GM19035 (cell line): ENCODE measurements around the gene RBMS3.
"Not testable (repeated sequence)": the region's sequence is repeated elsewhere in the genome, so short reads cannot be mapped to it uniquely, and the experiment has no call there.

ENCODE experiments used
- ATAC-seq: cut with Tn5 transposase; IDR thresholded peaks from one replicate; pipeline ENCODE4 v1.9.1; 2021; ENCODE audit not compliant: unreplicated experiment

Gene RBMS3

DNA sequence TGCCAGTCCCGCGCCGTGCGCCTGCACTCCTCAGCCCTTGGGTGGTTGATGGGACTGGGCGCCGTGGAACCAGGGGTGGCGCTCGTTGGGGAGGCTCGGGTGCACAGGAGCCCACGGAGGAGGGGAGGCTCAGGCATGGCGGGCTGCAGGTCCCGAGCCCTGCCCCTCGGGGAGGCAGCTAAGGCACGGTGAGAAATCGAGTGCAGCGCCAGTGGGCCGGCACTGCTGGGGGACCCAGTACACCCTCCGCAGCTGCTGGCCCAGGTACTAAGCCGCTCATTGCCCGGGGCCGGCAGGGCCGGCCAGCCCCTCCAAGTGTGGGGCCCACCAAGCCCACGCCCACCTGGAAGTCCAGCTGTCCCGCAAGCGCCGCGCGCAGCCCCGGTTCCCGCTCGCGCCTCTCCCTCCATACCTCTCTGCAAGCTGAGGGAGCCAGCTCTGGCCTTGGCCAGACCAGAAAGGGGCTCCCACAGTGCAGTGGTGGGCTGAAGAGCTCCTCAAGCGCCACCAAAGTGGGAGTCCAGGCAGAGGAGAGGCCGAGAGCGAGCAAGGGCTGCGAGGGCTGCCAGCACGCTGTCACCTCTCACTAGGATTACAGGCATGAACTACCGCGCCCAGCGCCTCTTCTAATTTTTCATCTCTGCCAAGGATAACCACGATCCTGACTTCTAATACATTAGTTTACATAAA is 192.8 kb downstream of the RBMS3 start:
- ATAC-seq: not testable (repeated sequence)

DNA sequence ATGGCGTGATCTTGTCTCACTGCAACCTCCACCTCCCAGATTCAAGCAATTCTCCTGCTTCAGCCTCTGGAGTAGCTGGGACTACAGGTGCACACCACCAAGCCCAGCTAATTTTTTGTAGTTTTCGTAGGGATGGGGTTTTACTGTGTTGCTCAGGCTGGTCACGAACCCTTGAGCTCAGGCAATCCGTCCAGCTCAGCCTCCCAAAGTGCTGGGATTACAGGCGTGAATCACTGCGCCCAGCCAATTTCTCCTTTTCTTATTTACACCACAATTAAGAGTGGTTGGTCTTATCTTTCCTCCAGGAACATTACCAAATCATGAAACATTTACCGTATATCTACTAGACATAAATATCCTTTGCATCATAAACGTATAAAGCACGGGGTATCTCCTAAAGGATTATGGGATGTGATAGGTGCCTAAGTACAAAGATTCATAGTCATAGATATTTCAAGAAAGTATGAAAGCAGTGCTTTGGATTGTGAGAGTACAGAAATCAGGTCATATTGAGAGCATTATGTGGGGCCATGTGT is 194.5 kb downstream of the RBMS3 start:
- ATAC-seq: no peak

DNA sequence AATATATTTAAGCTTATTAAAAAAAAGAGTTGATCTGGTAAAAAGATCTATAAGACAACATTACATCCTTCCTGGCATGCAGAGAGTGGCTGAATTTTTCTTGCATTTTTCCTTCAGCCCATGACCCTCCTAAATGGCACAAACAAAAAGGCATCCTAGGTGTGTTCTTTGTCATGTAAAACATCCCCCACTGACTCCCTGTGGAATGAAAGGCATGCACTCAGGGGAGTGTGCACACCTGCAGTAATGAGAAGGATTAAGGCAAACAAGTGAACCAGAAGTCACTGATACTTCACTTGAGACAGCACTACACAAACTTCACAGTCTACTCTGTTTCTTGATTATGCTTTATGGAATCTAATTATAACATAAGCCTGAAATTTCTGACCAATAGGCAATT is 195.0 kb downstream of the RBMS3 start:
- ATAC-seq: no peak

DNA sequence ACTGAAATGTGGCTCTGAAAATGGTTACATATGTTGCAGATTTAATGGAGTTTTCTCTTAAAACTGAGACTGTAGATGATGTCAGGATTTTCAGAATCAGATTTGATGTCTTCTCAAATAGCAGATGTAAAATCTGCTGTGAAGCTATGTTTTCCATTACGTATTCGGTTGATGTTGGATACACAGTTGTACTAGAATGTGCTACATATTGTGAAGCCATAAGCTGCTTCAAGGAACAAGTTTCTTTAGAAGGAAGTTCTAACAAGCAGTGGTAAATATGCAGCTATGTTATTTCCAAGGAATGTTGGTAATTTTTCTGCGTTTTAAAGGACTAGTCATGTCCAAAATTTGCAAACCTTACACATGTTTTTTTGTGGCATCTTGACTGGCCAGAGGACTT is 197.7 kb downstream of the RBMS3 start:
- ATAC-seq: no peak

DNA sequence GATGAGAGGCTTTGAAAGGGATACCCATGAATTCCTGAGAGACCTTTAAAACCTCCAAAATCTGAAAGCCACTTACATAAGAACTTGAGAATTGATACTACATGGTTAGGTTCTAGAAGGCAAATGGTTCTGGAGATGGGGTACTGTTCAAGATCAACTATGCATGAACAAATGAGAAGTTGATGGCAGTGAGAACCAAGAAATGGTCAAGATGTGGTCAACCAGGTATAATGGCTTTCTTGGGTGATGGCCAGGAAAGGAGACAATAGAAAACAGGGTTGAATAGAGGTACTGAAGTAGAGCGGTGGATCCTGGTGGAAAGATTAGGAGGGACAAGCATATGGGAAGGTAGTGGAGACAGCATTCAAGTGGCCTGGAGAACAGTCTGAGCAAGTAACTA is 200.4 kb downstream of the RBMS3 start:
- ATAC-seq: no peak

DNA sequence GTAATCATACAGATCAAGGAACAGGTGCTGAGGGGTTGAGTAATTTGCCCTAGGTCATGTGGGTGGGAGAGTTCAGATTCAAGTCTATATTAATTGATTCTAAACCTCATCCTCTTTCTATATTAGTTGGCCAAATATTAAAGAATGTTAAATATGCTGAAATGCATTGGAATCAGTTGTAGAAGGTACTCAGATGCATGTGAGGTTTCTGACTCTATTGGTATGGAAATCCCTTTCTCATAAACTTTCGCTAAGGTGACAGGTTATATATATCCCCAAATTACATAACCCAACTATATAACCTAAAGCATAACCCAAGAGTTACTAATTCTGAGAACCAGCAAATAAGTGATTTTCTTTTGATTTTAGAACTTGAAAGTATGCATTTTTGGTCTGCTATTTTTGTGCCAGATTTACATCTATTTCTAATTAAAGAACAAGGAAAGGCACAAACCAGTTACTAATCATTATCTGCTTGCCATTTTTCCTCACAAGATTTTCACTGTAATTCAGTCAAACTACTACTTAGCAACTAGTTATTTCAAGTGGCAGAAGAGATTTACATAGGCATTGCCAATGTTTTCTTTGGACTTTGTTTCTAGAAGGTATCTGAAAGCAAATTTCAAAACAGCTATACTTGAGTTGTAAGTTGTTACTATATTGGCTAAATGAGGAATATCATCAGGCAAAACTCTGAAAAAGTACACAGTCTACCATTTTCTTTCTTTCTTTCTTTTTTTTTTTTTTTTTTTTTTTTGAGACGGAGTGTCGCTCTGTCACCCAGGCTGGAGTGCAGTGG is 201.3 kb downstream of the RBMS3 start:
- no peak for ATAC-seq

DNA sequence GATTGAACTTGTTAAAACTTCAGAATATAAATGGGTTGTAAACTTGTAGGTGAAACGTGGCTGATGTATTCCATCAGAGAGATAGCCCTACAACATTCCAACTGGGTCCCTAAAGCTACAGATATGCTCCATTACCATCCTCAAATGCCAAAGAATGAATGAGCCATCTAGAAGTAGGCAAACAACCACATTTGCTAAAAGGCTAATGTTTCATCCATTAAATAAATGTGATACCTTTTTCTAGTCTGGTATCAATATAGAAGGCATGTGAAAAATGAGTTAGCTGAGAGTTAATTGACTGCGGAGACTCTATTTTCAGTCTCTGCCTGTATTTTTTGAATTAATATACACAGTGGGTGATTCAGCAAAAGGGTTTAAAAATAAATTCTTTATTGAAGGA is 203.8 kb downstream of the RBMS3 start:
- ATAC-seq: no peak

DNA sequence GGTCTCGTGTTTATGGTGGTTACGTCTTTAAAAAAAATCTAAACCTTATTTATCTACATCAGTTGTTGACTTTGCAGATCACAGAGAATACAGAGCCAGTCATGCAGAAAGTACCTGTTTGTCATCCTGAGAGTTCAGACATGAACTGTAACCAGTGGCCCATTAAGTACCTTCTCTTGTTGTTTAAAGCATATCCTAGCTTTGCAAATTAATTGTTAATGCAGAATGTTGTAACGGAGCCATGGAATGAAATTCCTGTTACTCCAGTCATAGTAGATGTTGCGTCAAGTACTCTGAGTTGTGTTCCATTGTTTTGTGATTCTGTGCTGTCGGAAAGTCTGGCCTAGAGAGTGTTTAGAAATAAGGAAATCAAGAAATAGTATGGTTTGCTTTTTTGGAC is 205.2 kb downstream of the RBMS3 start:
- ATAC-seq: no peak

DNA sequence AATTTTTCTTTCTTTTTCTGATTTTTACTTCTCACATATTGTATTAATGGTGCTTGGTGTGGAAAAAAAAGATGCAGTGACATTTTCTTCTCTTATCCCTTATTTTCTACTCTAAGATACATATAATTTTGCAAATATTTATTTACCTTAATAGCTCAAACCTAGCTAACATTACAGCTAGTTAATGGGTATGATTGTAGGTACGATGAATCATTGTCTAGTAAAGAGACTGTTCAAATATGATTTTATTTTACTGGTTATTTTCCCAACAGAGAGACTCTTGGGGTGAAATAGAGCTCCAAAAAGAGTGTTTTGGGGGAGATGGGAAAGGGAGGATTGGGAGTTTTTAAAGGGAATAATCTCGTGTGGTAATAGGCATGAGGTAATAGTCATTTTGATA is 206.0 kb downstream of the RBMS3 start:
- ATAC-seq: no peak

DNA sequence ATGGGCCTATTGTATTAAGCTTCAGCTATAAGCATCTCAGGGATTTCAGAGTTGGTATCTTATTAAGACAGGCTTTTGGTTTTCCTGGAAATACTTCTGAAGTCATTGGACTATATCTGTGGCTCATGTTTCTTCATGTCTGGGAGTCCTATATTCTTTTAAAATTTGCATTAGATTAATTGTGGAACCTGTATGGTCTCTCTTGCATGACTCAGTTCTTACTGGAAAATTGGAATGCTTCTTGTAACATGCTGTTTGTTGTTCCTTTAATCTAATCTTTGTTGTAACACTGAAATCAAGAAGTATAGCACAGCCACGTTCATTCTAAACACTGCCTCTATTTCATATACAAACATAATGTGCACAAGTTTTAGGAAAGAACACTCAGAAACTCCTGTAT is 208.1 kb downstream of the RBMS3 start:
- ATAC-seq: no peak

DNA sequence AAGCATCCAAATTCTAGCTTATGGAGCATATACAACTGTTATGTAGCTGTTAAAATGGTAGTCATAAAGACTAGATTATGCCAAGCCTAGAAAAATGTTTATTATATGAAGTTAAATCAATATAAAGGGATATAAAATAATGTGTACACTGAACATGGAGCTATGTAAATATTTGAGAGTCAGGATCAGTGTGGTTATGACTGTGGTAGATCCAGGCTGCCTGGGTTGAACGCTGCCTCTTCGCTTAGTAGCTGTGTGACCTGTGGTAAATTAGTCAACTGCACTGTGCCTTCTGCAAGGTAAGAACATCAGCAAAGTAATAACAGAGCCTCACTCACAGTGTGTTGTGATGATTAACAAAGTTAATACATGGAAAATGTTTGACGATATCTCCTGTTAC is 212.2 kb downstream of the RBMS3 start:
- no peak for ATAC-seq

DNA sequence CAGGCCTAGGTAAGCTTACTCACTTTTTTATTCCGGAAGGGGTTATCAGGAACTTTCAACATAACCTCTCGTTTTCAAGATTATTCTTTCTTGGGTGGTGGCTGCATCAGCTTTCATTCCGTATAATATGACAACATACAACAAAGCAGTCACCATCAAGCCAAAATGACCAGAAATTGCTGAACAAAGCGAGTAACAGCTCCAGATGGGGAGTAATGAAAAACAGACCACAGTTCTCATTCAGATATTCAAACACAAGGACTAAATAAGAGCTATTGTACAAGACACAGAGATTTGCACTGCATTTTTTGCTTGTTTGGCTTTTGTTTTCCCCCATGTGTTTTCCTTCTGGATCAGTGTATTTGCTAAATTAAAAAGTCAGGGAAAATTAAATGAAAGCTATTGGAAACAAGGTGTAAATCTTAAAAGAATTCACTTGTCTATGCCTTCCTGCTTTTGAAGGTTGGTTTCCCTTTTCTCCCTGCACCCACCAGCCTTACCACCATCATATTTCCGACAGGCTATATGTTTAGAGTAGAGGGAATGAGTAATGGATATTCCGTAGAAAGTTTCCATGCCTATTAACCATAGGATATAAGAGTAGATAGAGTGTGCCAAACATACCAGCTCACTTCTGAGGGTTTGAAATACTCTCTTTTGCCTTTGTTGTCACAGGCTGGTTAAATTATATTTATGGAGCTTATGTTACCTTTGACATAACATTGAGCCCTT is 213.6 kb downstream of the RBMS3 start:
- ATAC-seq: no peak

DNA sequence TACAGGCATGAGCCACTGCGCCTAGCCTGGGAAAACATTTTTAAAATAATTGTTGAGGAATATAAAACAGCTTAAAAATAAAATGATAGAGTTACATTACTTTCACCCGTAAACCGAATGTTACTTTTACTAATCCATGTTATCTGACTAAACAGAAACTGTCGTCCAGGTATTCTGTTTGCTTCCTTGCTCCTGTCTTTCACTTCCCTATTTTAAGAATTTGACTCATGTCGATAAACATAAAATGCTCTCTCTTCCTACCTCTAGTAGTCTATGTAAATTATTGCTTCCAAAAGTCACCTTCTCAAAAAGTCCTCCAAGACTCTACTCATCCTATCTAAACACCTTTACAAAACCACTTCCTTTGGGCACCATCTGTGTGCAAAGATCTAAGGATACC is 216.4 kb downstream of the RBMS3 start:
- ATAC-seq: no peak

DNA sequence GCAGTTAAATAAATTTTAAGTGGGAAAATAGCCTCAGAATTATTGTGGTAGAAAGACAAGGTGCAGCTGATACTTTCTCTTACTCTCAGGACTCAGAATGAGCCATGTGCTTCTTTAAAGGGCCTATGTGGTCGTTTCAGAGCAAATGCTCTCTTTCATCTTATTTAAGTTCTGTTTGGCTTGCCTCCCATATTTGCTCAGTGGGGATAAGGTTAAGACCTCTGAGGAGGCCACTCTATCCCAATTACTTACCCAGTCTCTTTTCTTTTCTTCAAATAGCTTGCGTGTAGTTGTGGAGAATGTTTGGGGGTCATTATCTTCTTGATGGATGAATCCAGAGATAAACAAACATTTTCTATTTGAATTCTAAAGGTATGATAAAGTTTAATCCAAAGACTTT is 221.9 kb downstream of the RBMS3 start:
- ATAC-seq: no peak

DNA sequence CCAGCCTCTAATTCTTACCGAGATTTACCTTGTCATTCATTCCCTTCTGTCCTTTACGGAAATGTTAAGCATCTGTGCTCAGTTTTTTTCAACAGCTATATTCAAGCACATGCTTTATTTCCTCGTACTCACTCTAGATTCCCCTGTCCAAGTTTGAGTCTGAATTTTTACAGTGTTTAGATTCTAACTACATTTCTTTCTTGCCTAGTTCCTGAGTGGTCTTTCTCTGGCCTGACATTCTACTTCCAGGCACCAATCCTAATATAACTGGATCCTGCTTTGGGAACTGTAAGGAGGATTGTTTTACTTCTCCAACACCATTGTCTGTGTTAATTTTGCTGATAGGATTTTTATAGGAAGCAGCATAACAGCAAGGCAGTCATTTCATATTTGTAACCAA is 222.4 kb downstream of the RBMS3 start:
- ATAC-seq: no peak

DNA sequence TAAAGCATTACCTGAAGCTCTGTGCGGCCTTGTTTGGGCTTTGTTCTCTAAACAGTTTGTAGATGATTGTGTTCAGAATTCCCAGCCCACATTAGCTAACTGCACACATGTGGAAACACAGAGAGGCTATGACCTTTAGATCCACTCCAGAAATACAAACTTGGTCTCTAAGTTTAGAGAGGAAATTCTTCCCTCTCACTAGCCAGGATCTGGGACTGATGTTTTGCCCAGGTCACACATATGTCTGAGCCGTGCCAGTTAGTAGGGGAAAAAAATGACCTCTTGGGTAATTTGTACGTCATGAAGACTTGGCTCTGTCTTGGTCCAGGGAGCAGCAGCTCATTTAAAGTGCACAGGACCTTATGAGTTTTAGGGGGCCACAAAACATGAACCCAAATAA is 223.1 kb downstream of the RBMS3 start:
- no peak for ATAC-seq

DNA sequence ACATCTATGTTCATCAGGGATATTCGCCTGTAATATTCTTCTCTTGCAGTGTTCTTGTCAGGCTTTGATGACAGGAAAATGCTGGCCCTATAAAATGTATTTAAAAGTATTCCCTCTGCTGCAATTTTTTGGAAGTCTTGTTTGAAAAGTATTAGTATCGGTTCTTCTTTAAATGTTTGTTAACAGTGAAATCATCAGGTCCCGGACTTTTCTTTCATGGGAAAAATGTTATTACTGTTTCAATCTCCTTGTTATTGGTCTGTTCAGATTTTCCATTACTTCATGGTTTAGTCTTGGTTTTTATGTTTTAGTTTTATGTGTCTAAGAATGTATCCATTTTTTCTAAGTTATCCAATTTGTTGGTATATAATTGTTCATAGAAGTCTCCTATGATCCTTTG is 225.6 kb downstream of the RBMS3 start:
- ATAC-seq: no peak

DNA sequence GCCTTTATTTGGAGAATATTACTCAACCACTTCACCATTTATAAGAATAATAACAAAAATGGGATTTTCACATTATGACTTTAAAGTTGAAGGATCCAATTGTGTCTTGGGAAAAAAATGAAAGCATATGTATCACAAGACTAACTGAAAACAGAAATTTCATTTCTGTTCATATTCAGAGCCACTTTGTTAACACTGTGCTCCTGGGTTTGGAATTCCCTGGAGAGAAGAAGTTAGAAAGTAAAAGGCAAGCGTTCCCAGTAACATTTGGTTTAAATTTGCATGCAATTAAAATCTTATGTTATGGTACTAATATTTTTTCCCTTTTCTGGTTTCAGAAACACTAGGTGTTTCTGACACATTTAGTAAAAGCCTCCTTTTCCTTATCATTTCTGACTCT is 230.8 kb downstream of the RBMS3 start:
- no peak for ATAC-seq

DNA sequence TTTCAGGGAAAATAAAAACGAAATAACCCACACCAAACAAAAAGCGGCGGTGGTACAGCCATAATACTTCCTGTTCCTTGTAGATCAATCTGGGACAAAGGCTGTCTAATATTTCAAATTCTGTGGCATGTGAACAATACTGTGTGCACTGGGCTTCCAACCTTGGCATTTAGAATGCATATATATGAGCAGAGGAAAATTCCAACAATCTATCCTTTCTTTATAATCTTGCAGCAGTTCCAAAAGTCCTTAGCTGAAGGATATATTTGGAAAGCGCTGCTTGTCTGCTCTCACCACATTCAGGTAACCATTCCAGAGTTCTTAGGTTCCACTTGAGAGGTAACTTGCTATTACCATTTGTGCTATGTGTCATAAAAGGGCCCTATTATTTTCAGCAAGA is 231.8 kb downstream of the RBMS3 start:
- no peak for ATAC-seq

DNA sequence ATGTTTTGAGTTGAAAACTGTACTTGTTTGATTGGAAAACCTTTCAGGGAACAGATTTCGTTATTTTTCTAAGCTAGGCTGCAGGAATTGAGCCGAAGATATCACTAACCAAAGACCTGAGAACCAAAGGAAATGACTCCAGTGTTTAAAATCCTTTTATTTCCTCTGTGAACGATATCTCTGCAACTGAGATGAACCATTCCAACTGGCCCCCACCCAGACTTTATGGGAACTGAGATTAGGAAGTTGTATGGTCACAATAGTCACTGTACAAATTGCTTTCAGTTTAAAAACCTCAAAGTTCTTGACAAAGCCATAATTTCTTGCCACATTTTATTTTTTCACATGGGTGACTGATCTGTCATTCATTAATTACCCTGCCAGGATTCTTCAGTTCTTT is 232.4 kb downstream of the RBMS3 start:
- no peak for ATAC-seq

DNA sequence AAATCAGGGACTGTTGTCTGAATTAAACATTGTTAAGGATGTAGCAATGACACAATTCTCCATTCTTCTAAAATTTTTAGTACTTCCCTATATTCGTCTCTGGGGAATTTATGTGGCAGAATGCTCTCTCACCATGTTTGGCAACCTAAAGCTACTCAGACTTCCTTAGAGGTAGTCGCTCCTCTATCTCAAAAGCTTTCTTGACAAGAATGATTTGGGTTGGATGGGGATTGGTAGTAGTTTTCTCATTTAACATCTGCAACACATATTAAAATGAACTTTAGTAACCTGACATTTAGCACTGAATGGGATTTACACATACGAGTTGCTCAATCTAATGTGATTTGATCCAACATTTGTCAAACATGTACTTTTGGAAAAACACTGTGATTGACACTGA is 233.3 kb downstream of the RBMS3 start:
- ATAC-seq: no peak

DNA sequence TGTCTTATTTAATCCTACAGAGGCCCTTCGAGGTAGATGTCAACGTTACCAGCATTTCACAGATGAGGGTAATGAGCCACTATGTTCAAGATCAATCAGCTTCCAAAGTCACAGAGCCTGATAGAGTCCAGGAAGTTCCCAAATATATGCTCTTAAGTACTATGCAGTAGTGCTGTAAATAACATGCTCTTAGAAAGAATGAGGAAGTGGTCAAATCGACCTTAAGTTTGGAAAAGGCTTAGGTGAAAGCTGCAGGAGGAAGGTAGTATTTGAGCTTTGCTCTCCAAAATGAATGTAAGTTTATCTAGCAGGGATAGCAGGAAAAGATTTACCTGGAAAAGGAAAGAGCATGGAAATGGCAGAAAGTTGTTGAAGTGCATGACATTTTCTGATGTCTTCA is 234.0 kb downstream of the RBMS3 start:
- no peak for ATAC-seq
